NB4 (cell line): ENCODE results near the gene MASP1.

Source experiments
- CTCF ChIP-seq: IDR thresholded peaks from one replicate; pipeline ENCODE4 v1.5.1; 2012; ENCODE audit warnings: low read depth, low read length
- MAX ChIP-seq: IDR thresholded peaks from 2 replicates; pipeline ENCODE4 v1.6.1; 2011; ENCODE audit warnings: low read depth, low read length
- POLR2A ChIP-seq: IDR thresholded peaks from 2 replicates; pipeline ENCODE4 v1.6.1; 2011; ENCODE audit warnings: mild to moderate bottlenecking; ENCODE audit not compliant: insufficient read length; ENCODE audit errors: extremely low read depth

- no peak for TF ChIP-seq MAX
- no peak for TF ChIP-seq CTCF
- TF ChIP-seq POLR2A: no peak
Measured at GRCh38 chr3:187280644-187281043, 10.9 kb downstream of the MASP1 start.
